Breast epithelium (tissue), 4 donors: ENCODE results near the gene RAB27B. TPM values are rescaled to one million over a fixed set of nuclear protein-coding genes. Genes with fewer than 3 reads are reported as not detected.

Experiments
- DNase-seq, 2 donors: peaks; one replicate each; pipeline ENCODE4 v3.0.0-alpha.2; 2019; ENCODE audit warnings: low spot score in 2 of 2
- H3K27ac ChIP-seq, 2 donors: fragments of 200-600 bp; sonication (generic) in 1 of 2; one replicate each; pipeline ENCODE4 v1.5.1; 2016 to 2019; ENCODE audit warnings: mild to moderate bottlenecking in 1 of 2
- H3K27me3 ChIP-seq, 2 donors: fragments of 200-600 bp; sonication (generic) in 1 of 2; one replicate each; pipeline versions ENCODE4 v1.5.1 to v1.6.0; 2017 to 2019; ENCODE audit warnings: control low read depth in 1 of 2, mild to moderate bottlenecking in 1 of 2
- H3K36me3 ChIP-seq: fragments of 200-600 bp; one replicate; pipeline ENCODE4 v1.5.1; 2019
- H3K4me1 ChIP-seq, 2 donors: fragments of 200-600 bp; sonication (generic); one replicate each; pipeline ENCODE4 v1.5.1; 2016 to 2019; ENCODE audit warnings: control low read depth in 1 of 2
- H3K4me3 ChIP-seq, 3 donors: fragments of 200-600 bp; sonication (generic); 1 replicate in 2 of 3; 2 replicates in 1 of 3; pipeline ENCODE4 v1.5.1; 2016 to 2019; ENCODE audit warnings: mild to moderate bottlenecking in 3 of 3, moderate library complexity in 2 of 3
- H3K9me3 ChIP-seq, 2 donors: fragments of 200-600 bp; sonication (generic) in 1 of 2; one replicate each; pipeline ENCODE4 v1.5.1; 2016 to 2019; ENCODE audit warnings: control low read depth in 1 of 2
- CTCF ChIP-seq, 3 donors: fragments of 450-650 bp; IDR thresholded peaks; one replicate each; pipeline ENCODE4 v1.5.1; 2016 to 2017; ENCODE audit warnings: antibody characterized with exemption in 3 of 3, mild to moderate bottlenecking in 3 of 3, moderate library complexity in 3 of 3
- POLR2A ChIP-seq: fragments of 450-650 bp; IDR thresholded peaks from one replicate; pipeline ENCODE4 v1.6.1; 2016; ENCODE audit warnings: antibody characterized with exemption, mild to moderate bottlenecking, moderate library complexity
- POLR2AphosphoS5 ChIP-seq, 3 donors: sonication (generic); formaldehyde crosslinking; IDR thresholded peaks; one replicate each; pipeline ENCODE4 v1.6.1; 2017; ENCODE audit warnings: antibody characterized with exemption in 3 of 3
- intact Hi-C: fragments of 100-400 bp; cut with DNase I; formaldehyde crosslinking; loops from one replicate; pipeline ENCODE4 v1.15.1; 2023; ENCODE audit warnings: low total_unique reads
- total RNA-seq, 3 donors: library from RNA; depleted of rRNA; stranded (reverse); fragments of >200 nt; gene quantifications; one replicate each; pipeline ENCODE4 v1.1.0, GENCODE V29; 2016

The RAB27B gene
- total RNA-seq, 3 donors from 2014 or later: 1.1 to 24.6 (median 11.8) TPM

DNA sequence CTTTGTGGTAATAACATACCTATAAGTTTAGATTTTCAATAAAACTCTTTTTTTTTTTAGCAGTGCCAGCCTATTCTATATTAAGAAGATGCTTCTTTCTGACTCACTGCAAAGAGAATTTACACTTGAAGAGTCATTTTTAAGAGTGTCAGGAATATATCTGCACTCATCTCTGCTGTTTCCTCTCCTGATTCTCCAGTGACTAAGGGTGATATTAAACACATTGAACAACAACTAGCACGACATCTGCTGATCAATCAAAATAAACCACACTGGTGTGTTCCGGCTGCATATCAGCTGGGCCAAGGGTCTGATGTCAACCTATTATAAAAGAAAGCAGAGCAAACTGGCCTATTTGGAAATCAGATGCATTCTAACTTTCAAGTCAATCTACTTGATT, 15.0 kb downstream of the RAB27B start:
- intact Hi-C loops: no loop called here
- H3K27ac ChIP-seq: no peak overlapping the region
- DNase-seq: no peak
- TF ChIP-seq POLR2AphosphoS5 (IDR thresholded peaks at IDR 0.05) (no peak), CTCF (IDR thresholded peaks at IDR 0.05) (no peak), POLR2A (no peak)
- no peaks in the 10 kb centered on the region for H3K9me3 ChIP-seq
- H3K4me3 ChIP-seq: no peak overlapping the region
- no peaks in the 10 kb centered on the region for H3K4me1 ChIP-seq
- H3K36me3 ChIP-seq: no peaks in the 10 kb centered on the region
- H3K27me3 ChIP-seq: no peaks in the 10 kb centered on the region

- intact Hi-C loops: no loop called here
- H3K4me1 ChIP-seq: no peaks in the 10 kb centered on the region
- DNase-seq: no peak
- H3K27ac ChIP-seq: no peak overlapping the region
- H3K27me3 ChIP-seq: no peaks in the 10 kb centered on the region
- no peaks in the 10 kb centered on the region for H3K36me3 ChIP-seq
- TF ChIP-seq POLR2AphosphoS5 (IDR thresholded peaks at IDR 0.05) (no peak), CTCF (IDR thresholded peaks at IDR 0.05) (no peak), POLR2A (no peak)
- H3K9me3 ChIP-seq: no peaks in the 10 kb centered on the region
- no peak overlapping the region for H3K4me3 ChIP-seq
These were observed 17.5 kb downstream of the RAB27B start for GRCh38 chr18:54845787-54846186.

GRCh38 chr18:54848121-54848520, 19.8 kb downstream of the RAB27B start:
- Histone ChIP-seq H3K4me1 (no peaks in the 10 kb centered on the region), H3K4me3 (no peak overlapping the region), H3K9me3 (no peaks in the 10 kb centered on the region), H3K27me3 (no peaks in the 10 kb centered on the region), H3K36me3 (no peaks in the 10 kb centered on the region), H3K27ac (no peak overlapping the region)
- no peak for TF ChIP-seq POLR2AphosphoS5 (IDR thresholded peaks at IDR 0.05)
- no peak for TF ChIP-seq POLR2A
- no peak for TF ChIP-seq CTCF (IDR thresholded peaks at IDR 0.05)
- no peak for DNase-seq
- intact Hi-C loops: no loop called here

DNA sequence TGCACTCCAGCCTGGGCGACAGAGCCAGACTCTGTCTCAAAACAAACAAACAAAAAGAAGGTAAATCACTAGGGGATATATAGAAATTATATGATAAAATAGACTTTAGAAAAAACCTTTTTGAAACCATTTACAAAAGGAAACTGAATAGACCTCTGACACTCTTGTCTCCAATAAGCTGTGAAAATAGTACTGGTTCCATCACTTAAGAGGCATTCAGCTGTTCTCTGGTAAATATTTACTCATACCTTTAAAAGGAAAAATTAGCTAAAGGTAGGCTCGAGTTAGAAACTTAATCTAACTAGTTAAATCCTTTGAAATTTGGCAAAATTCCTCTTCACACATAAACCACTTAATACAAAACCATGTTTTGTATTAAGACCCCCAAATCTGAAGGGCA, 21.4 kb downstream of the RAB27B start:
- no peak for DNase-seq
- intact Hi-C loops: no loop called here
- no peak overlapping the region for H3K4me3 ChIP-seq
- TF ChIP-seq POLR2AphosphoS5 (IDR thresholded peaks at IDR 0.05): no peak
- no peak for TF ChIP-seq POLR2A
- TF ChIP-seq CTCF (IDR thresholded peaks at IDR 0.05): no peak
- H3K27me3 ChIP-seq: no peaks in the 10 kb centered on the region
- no peak overlapping the region for H3K27ac ChIP-seq
- no peaks in the 10 kb centered on the region for H3K4me1 ChIP-seq
- H3K36me3 ChIP-seq: no peaks in the 10 kb centered on the region
- H3K9me3 ChIP-seq: no peaks in the 10 kb centered on the region

DNA sequence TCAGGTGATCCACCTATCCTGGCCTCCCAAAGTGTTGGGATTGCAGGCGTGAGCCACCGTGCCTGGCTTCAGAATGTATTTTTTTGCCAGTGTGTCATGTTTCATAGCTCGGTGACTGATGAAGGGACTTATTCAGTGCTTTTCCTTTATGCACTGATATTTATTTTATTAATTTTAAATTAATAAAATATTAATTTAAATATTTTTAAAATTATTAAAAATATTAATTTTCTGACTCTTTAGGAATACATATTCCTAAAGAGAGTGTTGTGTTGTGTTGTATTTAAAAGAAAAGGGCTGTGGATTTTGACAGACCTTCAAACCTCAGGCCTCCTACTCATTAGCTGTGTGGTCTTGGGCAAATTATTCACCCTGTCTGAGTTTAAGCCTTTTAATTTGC, 22.3 kb downstream of the RAB27B start:
- DNase-seq: no peak
- no peaks in the 10 kb centered on the region for H3K36me3 ChIP-seq
- intact Hi-C loops: no loop called here
- no peaks in the 10 kb centered on the region for H3K4me1 ChIP-seq
- no peak overlapping the region for H3K4me3 ChIP-seq
- H3K27me3 ChIP-seq: no peaks in the 10 kb centered on the region
- TF ChIP-seq CTCF (IDR thresholded peaks at IDR 0.05) (no peak), POLR2AphosphoS5 (IDR thresholded peaks at IDR 0.05) (no peak), POLR2A (no peak)
- no peak overlapping the region for H3K27ac ChIP-seq
- H3K9me3 ChIP-seq: no peaks in the 10 kb centered on the region
